DMS153 treated with DMSO at 0.1 percent for 48 hours (cell line): ENCODE data around the gene IL27RA.
"Not testable (repeated sequence)": the region's sequence is repeated elsewhere in the genome, so short reads cannot be mapped to it uniquely, and the experiment has no call there.

Experiments
- DNase-seq: peaks from one replicate; lab custom pipeline; 2025; ENCODE audit not compliant: unreplicated experiment; lab: John Stamatoyannopoulos, UW

The IL27RA gene

DNA sequence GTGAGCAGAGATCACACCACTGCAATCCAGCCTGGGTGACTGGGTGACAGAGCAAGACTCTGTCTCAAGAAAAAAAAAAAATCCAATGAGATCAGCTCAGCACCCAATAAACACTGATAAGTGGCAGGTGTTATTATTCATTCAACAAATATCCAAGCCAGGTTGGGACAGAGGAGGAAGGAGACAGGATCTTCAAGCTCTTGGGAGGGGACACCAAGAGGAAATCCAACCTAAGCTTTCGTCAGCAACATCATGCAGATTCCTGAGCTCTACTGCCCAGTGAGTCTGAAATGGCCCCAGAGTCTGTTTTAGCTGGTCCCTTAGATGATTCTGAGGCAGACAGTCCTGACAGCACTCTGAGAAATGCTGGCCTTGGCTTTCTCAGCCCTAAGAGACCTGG, 33.1 kb upstream of the IL27RA start:
- DNase-seq = no peak

DNA sequence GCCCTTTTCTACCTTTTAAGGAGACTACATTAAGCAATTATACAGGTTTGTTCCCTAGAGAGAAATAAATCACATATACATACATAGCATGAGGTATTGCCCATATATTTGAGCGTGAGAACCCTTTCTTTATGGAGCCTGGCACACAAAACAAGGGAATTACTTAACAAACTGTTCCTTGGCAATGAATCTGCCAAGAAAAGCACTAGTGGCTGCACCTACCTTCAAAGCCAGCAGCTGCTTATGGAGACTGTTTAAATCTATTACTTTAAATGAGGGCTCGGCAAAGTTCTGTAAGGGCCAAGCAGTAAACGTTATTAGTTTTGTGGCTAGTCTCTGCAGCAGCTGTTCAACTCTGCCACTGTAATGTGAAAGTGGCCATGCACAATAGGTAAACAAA, 32.5 kb upstream of the IL27RA start:
- no peak for DNase-seq

DNA sequence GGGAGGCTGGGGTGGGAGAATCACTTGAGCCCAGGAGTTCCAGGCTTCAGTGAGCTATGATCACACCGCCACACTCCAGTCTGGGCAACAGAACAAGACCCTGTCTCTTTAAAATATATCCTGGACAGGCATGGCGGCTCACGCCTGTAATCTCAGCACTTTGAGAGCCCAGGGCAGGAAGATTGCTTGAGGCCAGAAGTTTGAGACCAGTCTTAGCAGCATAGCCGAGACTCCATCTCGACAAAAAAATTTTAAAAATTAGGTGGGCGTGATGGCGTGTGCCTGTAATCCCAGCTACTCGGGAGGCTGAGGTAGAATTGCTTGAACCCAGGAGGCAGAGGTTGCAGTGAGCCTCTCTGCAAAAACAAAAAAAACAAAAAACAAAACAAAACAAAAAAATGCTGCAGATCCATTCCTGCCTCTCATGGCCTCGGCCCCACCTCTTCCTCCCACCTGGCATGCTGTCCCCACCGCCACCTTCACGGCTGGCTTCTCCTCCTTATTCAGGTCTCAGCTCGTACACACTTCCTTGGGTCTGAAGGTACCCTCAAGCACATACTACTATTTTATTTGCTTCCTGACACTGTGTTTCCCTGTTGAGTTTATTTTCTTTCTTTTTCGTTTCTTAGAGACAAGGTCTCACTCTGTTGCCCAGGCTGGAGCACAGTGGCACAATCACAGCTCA, 30.7 kb upstream of the IL27RA start:
- DNase-seq = no peak

DNA sequence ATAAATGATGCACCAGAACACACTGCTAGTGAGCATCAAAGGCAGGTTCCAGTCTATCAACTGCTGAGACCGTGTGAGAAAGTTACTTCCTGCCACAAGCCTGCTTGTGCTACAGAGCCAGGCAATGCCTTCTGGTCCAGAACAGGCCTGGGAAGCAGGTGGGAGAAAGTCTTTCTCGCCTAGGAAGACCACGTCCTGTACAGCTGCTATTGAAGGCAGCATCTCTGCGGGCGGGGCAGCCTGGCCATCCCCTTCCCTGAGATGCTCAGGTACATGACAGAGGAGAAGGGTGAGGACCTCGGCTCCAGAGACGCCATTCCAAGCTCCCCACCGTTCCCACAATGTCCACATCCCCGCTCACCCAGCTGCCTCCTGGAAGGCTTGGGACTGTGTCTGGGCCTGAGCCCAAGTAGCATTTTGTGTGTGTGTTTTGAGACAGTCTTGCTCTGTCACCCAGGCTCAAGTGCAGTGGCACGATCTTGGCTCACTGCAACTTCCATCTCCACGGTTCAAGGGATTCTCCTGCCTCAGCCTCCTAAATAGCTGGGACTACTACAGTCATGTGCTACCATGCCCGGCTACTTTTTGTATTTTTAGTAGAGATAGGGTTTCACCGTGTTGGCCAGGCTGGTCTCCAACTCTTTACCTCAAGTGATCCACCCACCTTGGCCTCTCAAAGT, 28.9 kb upstream of the IL27RA start:
- DNase-seq = peak; percentile 7

DNA sequence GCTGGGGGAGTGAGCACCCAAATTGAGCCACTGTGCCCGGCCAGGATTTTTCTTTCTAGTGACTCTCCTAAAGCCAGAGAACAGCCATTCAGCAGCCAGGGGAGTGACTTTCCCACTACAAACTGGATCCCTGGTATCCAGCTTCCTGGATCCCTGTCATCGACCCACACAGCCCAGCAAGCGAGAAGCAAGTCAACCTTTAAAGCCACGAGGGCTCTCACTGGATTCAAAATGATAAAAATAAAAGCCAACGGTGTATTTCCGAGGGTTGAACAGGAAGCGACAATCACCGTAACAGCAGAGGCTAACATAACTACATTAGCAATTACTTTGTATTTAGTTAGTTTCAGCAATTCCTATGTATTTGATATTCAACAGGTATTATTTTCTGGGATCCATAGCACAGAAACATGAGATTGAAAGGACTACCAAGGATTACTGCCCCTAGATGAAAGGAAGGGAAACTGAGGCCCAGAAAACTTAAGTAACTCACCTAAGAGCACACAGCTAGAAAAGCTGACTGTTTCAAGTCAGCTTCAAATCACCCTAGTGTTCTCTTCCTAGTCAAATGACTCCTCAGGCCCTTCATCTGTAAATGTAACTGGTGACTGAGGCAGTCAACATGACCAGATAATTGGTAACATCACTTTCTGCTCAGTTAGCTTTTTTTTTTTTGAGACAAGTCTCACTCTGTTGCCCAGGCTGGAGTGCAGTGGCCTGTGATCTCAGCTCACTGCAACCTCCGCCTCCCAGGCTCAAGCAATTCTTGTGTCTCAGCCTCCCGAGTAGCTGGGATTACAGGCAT, 28.1 kb upstream of the IL27RA start:
- DNase-seq = no peak

DNA sequence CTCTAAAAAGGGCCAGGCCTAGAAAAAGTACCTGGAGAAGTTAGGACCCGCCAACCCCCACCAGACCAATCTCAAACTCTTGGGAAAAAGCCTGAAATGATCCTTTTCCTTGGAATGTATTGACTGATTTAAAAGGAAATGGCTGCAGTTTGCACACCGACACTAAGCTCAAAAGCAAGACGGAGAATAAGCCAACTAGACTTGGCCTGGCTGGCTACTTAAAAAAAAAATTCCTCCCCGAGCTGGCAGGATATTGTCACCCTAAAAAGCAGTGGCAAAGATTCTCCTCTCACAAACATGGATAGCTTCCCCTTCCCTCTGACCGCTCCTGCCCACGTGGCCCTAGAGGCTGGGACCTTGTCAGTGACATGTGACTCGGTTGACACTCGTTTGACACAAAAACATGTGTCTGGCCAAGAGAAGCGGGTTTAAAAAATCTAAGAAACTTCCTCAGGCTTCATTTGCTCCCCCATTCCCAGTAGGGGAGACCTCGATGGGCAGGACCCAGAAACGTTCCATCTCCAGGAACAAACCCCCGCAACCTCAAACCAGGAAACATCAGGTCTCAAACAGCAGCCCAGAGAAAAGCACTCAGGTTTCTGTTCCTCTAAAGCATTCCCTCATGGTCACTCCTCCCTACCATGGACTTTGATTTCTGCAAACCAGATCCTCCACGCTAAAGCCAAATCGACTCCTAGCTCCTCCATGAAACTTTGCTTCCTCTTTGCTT, 26.8 kb upstream of the IL27RA start:
- no peak for DNase-seq

DNA sequence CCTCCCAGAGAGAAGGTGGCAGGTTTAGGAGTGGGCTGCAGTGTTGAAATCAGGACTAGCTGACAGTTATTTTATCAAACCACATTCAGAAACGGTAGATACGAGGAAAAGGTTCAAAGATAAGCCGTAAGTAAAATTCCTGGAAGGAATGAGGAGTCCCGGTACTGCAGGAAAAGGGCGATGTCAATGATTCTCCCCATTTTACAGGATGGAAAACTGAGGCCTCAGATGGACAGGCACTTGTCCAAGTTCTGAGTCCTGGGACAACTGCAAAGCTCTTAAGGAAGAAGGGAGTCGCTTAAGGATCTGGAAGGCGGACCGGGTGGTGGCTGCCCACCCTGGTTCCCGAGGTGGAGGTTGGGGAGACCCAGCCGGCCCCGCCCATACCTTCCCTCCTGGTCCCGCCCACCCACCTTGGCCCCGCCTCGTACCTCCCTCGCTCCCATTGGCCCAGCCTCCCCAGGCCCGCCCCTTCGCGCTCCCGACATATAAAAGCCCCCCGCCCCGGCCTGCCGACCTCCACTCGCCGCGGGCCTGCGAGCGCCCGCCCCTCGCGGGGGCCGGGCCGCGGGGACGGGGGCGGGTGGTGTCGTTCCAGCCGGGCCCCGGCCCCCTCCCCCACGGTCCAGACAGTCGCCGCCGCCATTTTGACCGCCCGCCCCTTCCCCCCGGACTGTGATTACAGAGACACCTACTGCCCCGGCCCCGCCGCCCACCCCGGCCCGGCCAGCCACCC, 26.0 kb upstream of the IL27RA start:
- peak; percentile 37 for DNase-seq

DNA sequence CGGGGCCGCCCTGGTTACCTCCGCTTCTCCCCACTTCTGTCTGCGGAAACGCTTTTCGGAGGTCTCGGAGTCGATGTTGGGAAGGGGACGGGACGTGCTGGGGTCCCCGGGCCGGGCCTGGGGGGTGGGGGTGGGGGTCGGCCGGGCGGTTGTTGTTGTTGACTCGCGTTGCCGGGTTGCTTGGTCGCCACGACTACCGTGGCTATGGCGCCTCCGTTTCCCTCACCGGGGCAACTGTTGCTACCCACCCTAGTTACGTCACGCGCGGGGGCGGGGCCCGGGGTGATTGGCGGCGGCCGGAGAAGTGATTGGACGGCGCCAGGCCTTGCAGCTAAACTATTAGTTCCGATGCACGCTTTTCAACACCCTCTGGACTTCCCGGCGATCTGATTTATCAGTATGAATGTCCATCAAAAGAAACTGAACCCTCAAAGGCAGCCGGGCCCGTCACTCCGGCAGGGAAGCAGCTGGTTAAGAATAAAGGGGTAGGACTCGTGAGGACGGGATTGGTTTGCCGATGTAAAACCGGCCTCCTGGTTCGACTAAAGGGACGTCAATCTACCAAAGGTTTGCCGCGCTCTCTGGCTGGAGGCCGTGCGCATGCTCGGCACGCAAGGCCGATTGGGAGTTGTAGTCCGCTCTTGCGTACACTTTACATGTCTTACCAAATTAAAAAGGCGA, 25.3 kb upstream of the IL27RA start, which contains the start of gene RFX1:
Gene RFX1 (minus strand): TSS at position 236 of the 681 bp plus-strand sequence. CDS start 12,477 bp downstream, outside the sequence.
- DNase-seq = peak; percentile 99

DNA sequence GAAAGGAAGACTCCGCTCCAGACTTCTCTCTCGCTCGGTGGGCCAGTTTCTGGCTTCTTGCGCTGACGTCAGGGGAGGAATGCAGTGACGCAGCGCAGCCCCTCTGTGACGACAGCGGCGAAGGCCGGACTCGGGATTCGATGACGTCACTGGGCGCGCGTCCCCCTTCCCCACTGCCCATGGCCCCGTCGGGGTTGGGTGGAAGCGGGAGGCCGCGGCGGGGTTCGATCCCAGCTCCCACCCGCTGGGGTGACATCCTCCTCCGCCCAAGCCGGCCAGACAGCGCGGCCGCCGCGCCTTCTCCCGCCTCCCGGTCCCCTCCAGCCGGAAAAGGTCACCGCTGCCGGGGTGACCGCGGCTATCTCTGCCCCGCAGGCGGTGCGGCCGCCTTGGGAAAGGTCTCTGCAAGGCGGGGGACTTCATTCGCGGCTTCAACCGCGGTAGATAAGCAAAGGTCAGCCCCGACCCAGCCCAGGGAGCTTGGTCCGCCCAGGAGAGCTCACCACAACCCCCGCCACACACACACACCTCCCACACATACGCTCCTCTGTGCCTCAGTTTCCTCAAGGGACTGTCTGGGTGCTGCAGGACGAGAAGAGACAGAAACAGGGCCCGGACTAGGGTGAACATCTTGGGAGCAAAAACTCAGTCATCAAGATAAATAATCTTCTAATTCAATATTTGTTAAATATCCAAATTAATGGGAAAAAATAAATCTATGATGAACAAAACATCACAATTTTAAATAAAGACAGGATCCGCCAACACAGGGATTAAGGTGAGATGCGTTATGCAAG, 24.6 kb upstream of the IL27RA start:
- DNase-seq = peak; percentile 97

DNA sequence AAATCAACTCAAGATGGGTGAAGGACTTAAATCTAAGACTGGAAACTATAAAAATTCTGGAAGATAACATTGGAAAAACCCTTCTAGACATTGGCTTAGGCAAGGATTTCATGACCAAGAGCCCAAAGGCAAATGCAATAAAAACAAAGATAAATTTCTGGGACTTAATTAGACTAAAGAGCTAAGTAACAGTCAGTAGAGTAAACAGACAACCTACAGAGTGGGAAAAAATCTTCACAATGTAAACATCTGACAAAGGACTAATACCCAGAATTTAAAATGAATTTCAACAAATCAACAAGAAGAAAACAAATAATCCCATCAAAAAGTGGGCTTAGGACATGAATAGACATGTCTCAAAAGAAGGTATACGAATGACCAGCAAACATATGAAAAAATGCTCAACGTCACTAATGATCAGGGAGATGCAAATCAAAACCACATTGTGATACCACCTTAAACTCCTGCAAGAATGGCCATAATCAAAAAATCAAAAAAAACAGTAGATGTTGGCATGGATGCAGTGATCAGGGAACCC, 19.1 kb upstream of the IL27RA start:
- no peak for DNase-seq

DNA sequence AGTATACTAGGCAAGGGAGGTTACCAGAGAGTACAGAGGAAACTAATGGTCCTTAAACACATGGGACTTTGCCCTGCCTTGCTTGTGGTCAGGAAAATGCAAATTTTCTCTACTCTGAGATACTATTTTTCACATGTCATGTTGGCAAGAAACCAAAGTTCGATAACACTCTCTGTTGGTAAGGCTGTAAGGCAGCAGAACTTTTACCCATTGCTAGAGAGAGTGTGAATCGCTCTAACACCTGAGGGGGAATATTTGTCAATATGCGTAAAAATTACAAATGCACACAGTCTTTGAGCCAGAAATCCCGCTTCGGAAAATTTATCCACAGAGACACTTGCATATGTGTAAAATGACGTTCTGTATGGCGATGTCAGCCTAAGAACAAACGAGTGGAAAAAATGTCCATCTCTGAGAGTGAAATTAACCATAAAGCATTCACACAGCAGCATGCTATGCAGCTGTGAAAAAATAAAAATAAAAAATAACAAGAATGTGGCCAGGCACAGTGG, 16.0 kb upstream of the IL27RA start:
- no peak for DNase-seq

DNA sequence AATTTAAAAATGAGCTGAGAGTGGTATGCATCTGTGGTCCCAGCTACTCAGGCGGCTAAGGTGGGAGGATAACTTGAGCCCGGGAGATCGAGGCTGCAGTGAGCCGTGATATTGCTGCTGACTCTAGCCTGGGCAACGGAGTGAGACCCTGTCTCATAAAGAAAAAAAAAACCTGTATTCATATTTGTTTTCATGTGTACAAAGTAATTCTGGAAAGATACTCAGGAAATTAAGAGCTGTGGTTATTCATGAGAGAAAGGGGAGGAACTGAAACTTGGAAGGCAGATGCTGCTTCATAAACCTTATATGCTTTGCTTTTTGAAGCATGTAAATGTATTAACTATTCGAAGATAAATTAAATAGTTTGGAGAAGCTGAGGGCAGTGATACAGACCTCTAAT, 12.5 kb upstream of the IL27RA start:
- no peak for DNase-seq

DNA sequence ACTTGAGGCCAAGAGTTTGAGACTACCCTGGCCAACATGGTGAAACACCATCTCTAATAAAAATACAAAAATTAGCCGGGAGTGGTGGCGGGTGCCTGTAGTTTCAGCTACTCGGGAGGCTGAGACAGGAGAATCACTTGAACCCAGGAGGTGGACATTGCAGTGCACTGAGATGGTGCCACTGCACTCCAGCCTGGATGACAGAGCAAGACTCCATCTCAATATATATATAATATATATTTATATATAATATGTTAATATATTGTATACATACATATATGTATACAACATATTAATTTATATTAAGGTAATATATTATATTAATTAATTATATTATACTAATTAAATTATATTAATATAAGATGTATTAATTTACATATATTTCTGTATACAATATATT, 11.8 kb upstream of the IL27RA start:
- not testable (repeated sequence) for DNase-seq

DNA sequence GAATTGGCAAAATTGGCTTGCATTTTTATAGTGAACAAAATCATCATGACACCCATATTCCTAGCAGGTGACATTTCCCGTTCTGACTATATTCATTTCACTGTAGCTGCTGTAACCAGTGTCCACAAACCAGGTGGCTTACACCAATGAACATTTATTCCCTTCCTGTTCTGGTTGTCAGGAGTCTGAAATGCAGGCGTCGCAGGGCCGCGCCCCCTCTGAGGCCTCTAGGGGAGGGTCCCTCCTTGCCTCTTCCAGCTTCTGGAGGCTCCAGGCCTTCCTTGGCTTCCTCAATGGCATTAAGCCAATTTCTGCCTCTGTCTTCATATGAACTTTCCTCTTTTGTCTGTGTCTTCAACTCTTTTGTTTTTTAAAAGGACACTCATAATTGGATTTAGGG, 10.1 kb upstream of the IL27RA start:
- DNase-seq = no peak

DNA sequence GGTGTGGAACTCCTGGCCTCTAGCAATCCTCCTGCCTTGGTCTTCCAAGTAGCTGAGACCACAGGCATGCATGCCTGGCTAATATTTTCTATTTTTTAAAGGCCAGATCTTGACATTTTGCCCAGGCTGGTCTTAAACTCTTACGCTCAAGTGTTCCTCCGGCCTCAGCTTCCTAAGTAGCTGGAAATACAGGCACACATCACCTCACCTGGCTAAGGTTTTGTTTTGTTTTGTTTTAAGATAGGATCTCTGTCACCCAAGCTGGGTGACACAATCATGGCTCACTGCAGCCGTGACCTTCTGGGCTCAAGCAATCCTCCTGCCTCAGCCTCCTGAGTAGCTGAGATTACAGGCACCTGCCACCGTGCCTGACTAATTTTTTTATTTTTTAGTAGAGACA, 9.1 kb upstream of the IL27RA start:
- no peak for DNase-seq

DNA sequence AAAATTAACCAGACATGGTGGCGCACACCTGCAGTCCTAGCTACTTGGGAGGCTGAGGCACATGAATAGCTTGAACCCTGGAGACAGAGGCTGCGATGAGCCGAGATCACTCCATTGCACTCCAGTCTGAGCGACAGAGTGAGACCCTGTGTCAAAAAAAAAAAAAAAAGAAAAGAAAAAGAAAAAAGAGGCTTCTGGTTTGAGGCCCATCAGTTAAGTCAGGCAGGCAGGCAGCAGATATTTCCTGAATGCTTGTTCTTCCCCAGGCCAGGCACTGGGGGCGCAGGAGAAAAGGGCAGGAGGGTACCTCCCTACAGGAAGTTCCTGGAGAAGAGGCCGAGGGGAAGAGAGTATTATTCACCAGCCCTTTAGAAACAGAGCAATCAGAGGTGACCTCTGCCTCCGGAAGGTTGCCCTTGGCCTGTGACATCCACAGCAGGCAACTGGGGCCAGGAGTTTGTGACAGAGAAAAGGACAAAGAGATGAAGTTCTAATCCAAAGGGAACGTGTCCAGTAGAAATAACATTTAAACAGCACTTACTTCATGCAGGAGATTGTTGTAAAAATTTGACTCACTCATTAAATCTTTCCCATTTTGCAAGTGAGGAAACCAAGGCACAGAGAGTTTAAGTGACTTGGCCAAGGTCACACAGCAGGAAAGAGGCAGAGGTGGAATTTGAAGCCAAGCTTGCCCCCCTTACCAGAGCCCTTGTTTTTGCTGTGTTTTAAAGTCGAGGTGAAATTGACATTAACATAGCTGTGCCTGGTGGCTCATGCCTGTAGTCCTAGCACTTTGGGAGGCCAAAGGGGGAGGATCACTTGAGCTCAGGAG, 7.9 kb upstream of the IL27RA start:
- DNase-seq = no peak

DNA sequence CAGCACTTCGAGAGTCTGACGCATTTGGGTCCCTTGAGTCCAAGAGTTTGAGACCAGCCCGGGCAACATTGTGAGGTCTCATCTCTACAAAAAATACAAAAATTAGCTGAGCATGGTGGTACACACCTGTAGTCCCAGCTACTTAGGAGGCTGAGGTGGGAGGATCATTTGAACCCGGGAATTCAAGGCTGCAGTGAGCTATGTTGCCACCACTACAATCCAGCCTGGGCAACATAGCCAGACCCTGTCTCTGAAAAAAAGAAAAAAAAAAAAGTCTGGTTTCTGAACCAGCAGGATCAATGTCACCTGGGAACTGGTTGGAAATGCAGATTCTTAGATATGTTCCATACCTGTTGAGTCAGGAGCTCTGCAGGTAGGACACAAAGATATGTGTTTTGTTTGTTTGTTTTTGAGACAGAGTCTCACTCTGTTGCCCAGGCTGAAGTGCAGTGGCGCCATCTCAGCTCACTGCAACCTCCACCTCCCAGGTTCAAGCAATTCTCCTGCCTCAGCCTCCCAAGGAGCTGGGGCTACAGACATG, 4.8 kb upstream of the IL27RA start:
- DNase-seq = not testable (repeated sequence)
